ENCODE data around the gene CDHR1. TPM values are rescaled to one million over a fixed set of nuclear protein-coding genes. Genes with fewer than 3 reads are reported as not detected.

The CDHR1 gene
- total RNA-seq, 3 donors from 2014 or later: 0.22 to 1.3 (median 0.28) TPM

DNA sequence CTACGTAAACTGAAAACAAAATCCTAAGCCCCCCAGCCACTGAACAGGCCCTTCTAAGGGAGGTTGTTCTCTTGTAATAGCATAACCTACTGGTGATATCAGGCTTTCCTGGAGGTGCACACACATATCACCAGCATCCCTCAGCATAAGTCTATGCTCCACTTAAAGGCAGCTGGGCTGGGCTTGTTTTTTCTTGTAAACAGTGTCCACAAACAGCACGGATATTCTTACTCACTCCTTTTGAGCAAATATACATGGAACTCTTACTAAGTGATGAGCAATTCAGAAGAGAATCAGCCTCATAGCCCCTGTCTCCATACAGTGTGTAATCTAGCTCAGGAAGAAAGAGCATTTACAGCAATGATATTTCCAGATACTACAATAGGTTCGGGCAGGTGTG lies 44.6 kb downstream of the CDHR1 start:
- DNase-seq (no peak), ATAC-seq (no peak)
- Mint-ChIP-seq H3K4me3 (no peak overlapping the region), H3K9me3 (no peaks in the 10 kb centered on the region), H3K4me1 (ENCODE audit: low read depth) (no peaks in the 10 kb centered on the region), H3K36me3 (ENCODE audit: insufficient read depth) (no peaks in the 10 kb centered on the region), H3K27me3 (ENCODE audit: low read depth) (peaks cover 5% of the 10 kb centered on the region)

DNA sequence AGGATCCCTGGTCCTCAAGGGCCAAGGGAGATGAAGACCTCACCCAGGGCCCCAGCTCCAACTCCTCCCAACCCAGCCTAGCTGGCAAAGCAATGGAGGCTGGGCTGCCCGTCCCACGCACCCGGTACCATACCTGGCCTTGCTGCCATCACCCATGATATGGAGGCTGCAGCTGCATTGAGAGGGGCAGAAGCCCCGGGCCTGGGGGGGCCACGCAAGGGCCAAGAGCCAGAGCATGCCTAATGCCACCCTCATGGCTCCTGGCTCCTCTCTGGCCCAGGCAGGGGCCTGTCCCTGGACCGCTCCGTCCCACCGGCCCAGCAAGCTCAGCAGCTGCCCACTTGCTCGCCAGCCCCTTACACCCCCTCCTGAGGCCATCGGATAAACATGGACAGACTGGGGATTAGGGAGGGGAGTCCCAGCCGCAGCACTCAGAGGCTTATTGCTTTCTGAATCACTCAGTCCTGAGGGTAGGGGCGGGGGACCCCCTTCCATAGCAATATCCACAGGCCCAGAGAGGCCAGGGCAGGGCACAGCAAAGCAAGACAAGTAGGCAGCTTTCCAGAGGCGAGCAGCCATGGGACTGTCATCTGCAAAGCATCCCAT lies 47.0 kb downstream of the CDHR1 start, which contains the start of gene LRIT1:
Gene LRIT1 (minus strand): TSS at position 362 of the 606 bp plus-strand sequence. CDS start 107 bp downstream, at position 255.
- Mint-ChIP-seq H3K4me3 (no peak within 1 kb of the TSS), H3K9me3 (no peaks in the 10 kb centered on the region), H3K36me3 (ENCODE audit: insufficient read depth) (no peaks in the 10 kb centered on the region), H3K4me1 (ENCODE audit: low read depth) (no peaks in the 10 kb centered on the region), H3K27me3 (ENCODE audit: low read depth) (peaks cover 5% of the 10 kb centered on the region)
- DNase-seq: no peak
- ATAC-seq: no peak

DNA sequence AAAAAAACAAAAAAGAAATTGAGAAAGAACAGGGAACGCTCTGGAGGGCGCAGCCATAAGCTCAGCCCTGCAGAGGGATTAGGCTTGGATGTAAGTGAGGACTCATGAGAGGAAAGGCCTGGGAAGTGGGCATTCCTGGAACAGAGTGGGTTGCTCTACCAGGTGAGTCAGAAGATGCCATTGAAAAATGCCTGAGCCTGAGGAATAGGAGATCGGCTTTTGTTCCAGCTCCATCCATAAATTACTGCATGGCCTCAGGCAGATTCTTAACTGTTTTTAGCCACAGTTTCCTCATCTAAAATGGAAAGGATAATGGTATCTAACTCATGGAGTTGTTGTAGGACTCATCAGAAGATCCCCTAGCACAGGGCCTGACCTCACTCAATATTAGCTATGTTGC lies 49.4 kb downstream of the CDHR1 start:
- ATAC-seq (no peak), DNase-seq (no peak)
- H3K36me3 Mint-ChIP-seq (ENCODE audit: insufficient read depth): no peaks in the 10 kb centered on the region
- no peaks in the 10 kb centered on the region for H3K9me3 Mint-ChIP-seq
- no peaks in the 10 kb centered on the region for H3K4me1 Mint-ChIP-seq (ENCODE audit: low read depth)
- no peaks in the 10 kb centered on the region for H3K27me3 Mint-ChIP-seq (ENCODE audit: low read depth)
- no peak overlapping the region for H3K4me3 Mint-ChIP-seq

DNA sequence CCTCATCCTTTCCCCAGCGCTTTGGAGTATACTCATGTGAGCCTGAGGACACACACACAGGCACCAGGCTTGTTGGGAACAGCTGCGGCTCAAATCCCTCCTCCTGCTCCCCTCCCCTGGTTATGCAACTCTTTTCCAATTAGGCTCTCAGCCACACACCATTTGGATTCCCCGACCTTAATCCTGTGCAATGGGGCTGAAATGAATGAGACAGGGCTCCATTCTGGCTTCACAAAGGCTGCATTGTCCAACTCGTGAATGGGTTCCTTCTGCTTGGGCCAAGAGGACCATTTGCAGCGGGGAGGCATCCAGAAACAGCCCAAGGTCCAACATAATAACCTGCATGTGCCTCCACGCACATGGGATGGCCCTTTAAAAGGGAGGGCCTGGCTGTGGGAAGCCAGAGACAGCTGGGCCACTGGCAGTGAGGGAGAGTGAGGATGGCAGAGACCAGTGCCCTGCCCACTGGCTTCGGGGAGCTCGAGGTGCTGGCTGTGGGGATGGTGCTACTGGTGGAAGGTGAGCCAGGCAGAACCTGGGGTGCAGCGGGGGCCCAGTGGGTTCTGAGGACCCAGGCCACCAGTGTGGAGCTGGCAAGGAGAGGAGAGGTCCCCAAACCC lies 50.4 kb downstream of the CDHR1 start, which contains the start of gene RGR:
Gene RGR (plus strand): TSS at position 403 of the 620 bp plus-strand sequence. CDS start 38 bp downstream, at position 441.
- H3K27me3 Mint-ChIP-seq (ENCODE audit: low read depth): no peaks in the 10 kb centered on the region
- no peaks in the 10 kb centered on the region for H3K9me3 Mint-ChIP-seq
- DNase-seq (no peak), ATAC-seq (no peak)
- H3K4me3 Mint-ChIP-seq: no peak within 1 kb of the TSS
- no peaks in the 10 kb centered on the region for H3K36me3 Mint-ChIP-seq (ENCODE audit: insufficient read depth)
- H3K4me1 Mint-ChIP-seq (ENCODE audit: low read depth): no peaks in the 10 kb centered on the region

DNA sequence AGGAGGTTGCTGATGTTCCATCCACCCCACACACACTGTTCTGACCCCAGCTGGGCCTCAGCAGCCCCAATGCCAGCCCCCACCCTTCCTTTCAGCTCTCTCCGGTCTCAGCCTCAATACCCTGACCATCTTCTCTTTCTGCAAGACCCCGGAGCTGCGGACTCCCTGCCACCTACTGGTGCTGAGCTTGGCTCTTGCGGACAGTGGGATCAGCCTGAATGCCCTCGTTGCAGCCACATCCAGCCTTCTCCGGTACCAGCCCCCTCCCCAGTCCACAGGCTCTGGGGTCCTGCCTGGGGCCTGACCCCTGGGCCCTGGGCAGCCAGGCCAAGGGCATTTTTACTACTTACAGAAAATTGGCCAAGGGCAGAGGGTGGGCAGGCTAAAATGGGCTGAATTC lies 53.2 kb downstream of the CDHR1 start:
- no peaks in the 10 kb centered on the region for H3K4me1 Mint-ChIP-seq (ENCODE audit: low read depth)
- ATAC-seq: no peak
- H3K4me3 Mint-ChIP-seq: no peak overlapping the region
- no peaks in the 10 kb centered on the region for H3K9me3 Mint-ChIP-seq
- H3K36me3 Mint-ChIP-seq (ENCODE audit: insufficient read depth): no peaks in the 10 kb centered on the region
- DNase-seq: no peak
- no peaks in the 10 kb centered on the region for H3K27me3 Mint-ChIP-seq (ENCODE audit: low read depth)

DNA sequence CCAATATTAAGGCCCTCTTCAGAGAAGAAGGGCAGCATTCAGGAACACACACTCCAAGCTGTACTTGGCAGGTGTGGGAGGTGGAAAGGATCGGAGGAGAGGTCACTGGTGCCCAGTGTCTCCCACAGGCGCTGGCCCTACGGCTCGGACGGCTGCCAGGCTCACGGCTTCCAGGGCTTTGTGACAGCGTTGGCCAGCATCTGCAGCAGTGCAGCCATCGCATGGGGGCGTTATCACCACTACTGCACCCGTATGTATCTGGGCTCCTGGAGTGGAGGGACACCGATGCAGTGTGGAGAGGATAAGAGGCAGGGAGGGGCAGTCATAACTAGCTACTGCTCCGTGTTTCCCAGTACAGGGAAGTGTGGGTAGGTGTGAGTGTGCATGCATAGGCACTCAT lies 54.5 kb downstream of the CDHR1 start:
- no peaks in the 10 kb centered on the region for H3K36me3 Mint-ChIP-seq (ENCODE audit: insufficient read depth)
- no peaks in the 10 kb centered on the region for H3K4me1 Mint-ChIP-seq (ENCODE audit: low read depth)
- no peaks in the 10 kb centered on the region for H3K9me3 Mint-ChIP-seq
- no peak overlapping the region for H3K4me3 Mint-ChIP-seq
- no peak for DNase-seq
- ATAC-seq: no peak
- H3K27me3 Mint-ChIP-seq (ENCODE audit: low read depth): no peaks in the 10 kb centered on the region

DNA sequence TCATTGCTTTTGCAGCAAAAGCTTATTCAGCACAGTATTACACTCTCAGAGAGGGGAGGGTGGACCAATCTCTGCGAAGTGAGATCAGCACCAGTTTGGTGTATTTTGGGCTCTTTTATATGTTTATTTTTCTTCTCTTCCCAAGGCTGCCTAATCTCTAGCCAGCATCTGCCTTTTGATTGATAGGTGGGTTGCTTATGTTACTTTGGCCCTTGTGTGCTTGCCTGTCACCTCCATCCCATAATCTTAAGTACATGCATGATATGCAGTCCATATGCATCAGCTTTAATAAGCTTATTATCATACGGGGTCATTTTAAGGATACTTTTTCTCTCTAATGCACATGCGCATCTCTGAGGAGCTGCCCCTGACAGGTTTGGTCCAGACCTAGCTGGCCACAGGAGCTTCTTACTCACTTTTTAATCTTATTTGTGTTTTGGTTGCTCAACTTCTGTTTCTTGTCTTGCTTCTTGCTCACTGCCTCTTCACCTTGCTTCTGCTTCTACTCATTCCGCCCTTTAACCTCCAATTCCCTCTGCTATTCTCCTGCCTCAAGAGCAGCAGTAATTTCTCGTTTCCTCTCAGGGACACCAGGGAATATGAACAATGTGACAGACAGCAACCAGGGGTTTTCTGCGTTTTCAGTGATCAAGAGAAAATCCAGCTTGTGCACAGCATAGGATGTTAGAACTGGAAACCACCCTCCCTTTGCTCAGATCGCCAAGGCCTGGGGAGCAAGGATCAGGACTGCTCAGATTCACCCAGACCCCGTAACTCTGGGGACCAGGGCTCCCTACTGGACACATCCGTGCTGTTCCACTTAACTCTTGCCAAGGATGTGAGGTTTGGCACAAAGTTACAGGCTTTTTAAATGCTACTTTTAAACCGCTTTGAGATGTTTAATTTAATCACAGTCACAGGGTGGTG lies 60.5 kb downstream of the CDHR1 start:
- DNase-seq (no peak), ATAC-seq (no peak)
- peaks cover 11% of the 10 kb centered on the region for H3K27me3 Mint-ChIP-seq (ENCODE audit: low read depth)
- no peak overlapping the region for H3K4me3 Mint-ChIP-seq
- H3K36me3 Mint-ChIP-seq (ENCODE audit: insufficient read depth): no peaks in the 10 kb centered on the region
- peaks cover 3% of the 10 kb centered on the region for H3K4me1 Mint-ChIP-seq (ENCODE audit: low read depth)
- no peaks in the 10 kb centered on the region for H3K9me3 Mint-ChIP-seq

DNA sequence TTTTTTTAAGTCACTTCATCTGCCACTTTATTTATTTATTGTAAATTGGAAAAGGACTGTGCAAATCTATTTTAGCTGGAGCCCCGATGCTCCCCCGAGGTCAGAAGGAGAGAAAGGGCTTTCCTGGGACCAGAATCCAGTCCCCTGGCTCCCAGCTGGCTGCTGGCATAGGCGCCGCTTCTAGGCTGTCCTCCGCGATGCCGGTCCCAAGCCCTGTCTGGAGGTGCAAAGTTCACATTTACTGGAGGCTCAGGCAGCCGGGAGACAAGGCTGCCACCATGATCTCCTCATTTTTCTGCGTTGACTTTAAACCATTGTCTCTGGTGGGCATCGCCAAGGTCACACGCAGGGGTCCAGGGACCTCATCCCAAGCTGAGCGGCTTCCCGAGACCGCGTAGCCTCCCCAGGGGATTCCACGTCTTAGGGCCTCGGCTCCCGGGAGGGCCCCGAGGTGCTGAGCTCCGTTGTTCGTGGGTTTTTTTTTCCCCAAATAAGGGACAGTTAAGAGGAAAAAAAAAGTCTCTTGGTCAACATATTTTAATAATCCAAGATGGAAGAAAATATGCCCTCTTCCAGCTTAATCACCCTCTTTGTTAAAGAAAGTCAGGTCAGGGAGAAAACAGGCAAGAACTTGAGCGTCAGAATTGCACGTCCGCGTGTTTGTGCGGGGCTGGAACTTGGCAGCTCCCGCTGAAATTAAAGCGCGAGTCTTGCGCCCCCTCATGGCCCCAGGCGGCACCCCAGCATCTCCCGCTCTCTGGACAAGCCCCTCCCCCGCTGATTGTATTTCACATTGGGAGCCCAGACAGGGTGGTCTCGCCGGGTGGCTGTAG lies 62.4 kb downstream of the CDHR1 start:
- peak; percentile 25 for DNase-seq
- Mint-ChIP-seq H3K27me3 (ENCODE audit: low read depth) (peaks cover 21% of the 10 kb centered on the region), H3K4me1 (ENCODE audit: low read depth) (peaks cover 3% of the 10 kb centered on the region), H3K4me3 (no peak overlapping the region), H3K36me3 (ENCODE audit: insufficient read depth) (no peaks in the 10 kb centered on the region), H3K9me3 (no peaks in the 10 kb centered on the region)
- peak; percentile 72 for ATAC-seq

DNA sequence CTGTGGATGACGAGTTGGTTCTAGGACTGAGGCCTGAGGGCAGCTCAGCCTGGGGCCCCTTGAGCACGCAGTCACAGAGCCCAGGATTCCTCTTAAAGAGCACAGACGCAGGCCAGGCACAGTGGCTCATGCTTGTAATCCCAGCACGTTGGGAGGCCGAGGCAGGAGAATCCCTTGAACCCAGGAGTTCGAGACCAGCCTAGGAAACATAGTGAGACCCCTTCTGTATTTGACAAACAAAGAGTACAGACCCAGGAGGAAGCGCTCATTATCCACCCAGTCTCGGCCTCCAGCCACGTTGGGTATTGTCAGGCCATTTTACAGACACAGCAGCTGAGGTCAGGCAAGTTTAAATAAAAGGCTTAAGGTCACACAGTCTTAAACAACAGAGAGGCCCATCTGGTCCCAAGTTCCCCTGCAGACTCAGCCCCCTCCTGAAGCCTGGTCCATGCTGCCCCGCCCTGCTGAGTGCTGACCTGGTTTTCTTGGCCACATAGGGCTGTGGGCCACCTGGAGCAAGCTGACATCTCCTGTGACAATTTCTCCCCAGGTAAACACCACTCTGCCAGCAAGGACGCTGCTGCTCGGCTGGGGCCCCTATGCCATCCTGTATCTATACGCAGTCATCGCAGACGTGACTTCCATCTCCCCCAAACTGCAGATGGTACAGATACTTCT lies 63.1 kb downstream of the CDHR1 start:
- ATAC-seq: no peak
- DNase-seq: no peak
- Mint-ChIP-seq H3K4me3 (no peak overlapping the region), H3K36me3 (ENCODE audit: insufficient read depth) (no peaks in the 10 kb centered on the region), H3K9me3 (no peaks in the 10 kb centered on the region), H3K27me3 (ENCODE audit: low read depth) (peaks cover 25% of the 10 kb centered on the region), H3K4me1 (ENCODE audit: low read depth) (peaks cover 3% of the 10 kb centered on the region)

DNA sequence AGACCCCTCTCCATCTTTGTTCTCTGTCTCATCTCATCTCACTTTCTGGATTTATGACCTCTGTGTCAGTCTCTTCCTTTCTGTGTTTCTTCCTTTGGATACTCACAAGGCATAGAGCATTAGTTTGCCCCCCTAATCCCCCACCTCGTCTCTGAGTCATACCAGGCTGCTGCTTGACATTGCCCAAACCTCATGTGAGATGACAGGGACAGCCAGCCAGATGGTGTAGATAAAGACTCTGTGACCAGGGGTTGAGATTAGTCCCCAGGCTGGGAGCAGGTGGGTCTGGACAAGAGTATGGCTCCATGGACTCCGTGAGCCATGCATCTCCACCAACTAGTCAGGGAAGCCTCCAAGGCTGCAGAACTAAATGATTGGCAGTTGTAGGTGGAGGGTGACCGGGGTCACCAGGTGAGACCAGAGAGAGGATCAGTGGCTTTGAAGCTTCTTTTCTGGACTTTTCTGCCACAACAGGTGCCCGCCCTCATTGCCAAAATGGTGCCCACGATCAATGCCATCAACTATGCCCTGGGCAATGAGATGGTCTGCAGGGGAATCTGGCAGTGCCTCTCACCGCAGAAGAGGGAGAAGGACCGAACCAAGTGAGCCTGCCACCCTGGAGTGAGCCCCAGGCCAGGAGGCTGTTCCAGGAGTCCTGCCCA lies 63.8 kb downstream of the CDHR1 start:
- no peak overlapping the region for H3K4me3 Mint-ChIP-seq
- H3K27me3 Mint-ChIP-seq (ENCODE audit: low read depth): peaks cover 25% of the 10 kb centered on the region

DNA sequence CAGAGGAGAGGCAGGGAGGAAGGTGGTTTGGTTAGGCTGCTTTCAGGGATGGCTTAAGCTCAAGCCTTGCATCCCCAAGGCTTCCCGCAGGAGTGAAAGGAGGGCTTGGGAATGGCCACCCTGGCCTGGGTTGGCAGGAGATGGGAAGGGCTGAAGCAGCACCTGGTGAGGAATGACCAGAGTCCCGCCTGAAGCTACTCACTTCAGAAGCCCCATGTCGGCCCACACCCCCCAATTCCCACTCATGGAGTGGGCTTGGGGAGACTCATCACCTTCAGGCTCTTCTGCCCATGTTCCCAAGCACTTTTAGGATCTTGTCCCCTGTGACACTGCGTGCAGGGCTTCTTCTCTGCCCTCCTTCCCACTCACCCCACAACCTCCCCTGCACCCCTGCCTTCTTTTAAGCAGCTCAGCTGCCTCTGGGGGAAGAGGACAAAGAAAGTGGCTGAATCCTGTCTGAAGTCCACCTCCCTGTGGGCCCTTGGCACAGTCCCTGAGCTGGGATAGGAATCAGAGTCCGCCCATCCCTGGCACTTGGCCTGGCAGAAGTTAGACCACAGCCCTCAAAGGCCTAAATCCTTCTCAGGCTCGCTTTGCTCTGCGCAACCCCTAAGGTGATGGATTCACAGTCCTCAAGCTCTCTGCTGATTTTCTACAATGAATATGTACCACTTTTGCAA lies 67.0 kb downstream of the CDHR1 start:
- Mint-ChIP-seq H3K36me3 (ENCODE audit: insufficient read depth) (no peaks in the 10 kb centered on the region), H3K9me3 (no peaks in the 10 kb centered on the region)
- no peak for ATAC-seq

More for the DNA sequence above, 63.8 kb downstream of the CDHR1 start:
- Mint-ChIP-seq H3K9me3 (no peaks in the 10 kb centered on the region), H3K4me1 (ENCODE audit: low read depth) (peaks cover 3% of the 10 kb centered on the region), H3K36me3 (ENCODE audit: insufficient read depth) (no peaks in the 10 kb centered on the region)
- ATAC-seq: no peak
- no peak for DNase-seq

DNA sequence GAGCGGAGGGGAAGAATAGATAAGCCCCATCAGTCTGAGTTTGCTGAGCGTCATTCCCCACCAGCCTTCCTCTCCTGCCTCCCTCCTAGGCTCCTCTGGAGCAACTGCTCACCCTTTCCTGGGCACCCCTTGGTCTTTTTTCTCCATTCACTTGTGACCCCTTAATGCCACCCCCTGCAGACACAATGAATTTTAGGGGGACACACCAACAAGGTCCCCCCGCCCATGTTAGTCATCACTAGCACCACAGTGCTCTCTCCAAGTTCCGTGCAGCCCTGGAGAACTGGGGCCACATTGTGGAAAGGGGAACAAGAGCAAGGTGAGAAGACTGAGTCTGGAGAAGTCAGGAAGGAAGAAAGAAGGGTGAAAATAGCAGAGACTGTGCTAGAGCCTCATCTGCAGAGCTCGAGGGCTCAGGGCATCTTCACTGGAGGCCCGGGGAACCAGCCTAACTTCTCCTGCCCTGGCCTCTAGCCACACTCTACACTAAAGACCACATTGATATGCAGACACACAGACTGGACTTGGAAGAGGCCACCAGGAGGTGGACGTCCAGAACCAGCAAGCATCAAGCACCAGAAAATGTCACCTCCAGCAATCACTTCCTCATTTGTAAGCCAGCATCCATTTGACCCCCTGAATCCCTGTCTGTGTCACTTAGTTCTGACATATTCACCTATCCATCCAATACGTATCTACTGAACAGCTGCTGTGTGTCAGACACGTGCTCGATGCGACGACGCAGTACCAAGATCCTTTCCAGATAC lies 68.0 kb downstream of the CDHR1 start:
- no peaks in the 10 kb centered on the region for H3K9me3 Mint-ChIP-seq
- no peak overlapping the region for H3K4me3 Mint-ChIP-seq
- H3K4me1 Mint-ChIP-seq (ENCODE audit: low read depth): peaks cover 4% of the 10 kb centered on the region
- no peak for DNase-seq
- no peak for ATAC-seq
- peaks cover 28% of the 10 kb centered on the region for H3K27me3 Mint-ChIP-seq (ENCODE audit: low read depth)
- no peaks in the 10 kb centered on the region for H3K36me3 Mint-ChIP-seq (ENCODE audit: insufficient read depth)

More for the DNA sequence above, 67.0 kb downstream of the CDHR1 start:
- no peak for DNase-seq
- peaks cover 28% of the 10 kb centered on the region for H3K27me3 Mint-ChIP-seq (ENCODE audit: low read depth)
- peaks cover 5% of the 10 kb centered on the region for H3K4me1 Mint-ChIP-seq (ENCODE audit: low read depth)
- no peak overlapping the region for H3K4me3 Mint-ChIP-seq

Measured in activated T-cell treated with anti-CD3 and anti-CD28 coated beads, Interleukin-2, amount 50 U/mL, for 4 hours (primary cell).